HG03571 (cell line): ENCODE measurements around the gene S100A13.
"Not testable (repeated sequence)": the region's sequence is repeated elsewhere in the genome, so short reads cannot be mapped to it uniquely, and the experiment has no call there.

Experiments used
- ATAC-seq: cut with Tn5 transposase; IDR thresholded peaks from one replicate; pipeline ENCODE4 v1.9.1; 2021; ENCODE audit not compliant: unreplicated experiment

S100A13 gene

GRCh38 chr1:153626904-153627714, at the start of gene S100A13:
TSS of gene S100A13 (minus strand) at chr1:153627505. CDS start at chr1:153626472, 1,033 bp downstream.
- ATAC-seq, result no peak

DNA sequence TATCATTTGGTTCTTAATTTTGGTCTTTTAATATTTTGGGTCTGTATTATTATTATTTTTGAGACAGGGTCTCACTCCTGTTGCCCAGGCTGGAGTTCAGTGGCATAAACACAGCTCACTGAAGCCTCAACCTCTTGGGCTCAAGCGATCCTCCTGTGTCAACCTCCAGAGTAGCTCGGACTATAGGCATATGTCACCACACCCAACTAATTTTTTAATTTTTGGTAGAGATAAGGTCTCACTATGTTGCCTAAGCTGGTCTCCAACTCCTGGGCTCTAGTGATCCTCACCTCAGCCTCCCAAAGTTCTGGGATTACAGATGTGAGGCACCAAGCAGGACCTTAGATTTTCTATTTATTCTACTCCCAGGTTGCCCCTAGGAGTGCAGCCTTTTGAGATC, 46.2 kb upstream of the S100A13 start:
- no peak for ATAC-seq

DNA sequence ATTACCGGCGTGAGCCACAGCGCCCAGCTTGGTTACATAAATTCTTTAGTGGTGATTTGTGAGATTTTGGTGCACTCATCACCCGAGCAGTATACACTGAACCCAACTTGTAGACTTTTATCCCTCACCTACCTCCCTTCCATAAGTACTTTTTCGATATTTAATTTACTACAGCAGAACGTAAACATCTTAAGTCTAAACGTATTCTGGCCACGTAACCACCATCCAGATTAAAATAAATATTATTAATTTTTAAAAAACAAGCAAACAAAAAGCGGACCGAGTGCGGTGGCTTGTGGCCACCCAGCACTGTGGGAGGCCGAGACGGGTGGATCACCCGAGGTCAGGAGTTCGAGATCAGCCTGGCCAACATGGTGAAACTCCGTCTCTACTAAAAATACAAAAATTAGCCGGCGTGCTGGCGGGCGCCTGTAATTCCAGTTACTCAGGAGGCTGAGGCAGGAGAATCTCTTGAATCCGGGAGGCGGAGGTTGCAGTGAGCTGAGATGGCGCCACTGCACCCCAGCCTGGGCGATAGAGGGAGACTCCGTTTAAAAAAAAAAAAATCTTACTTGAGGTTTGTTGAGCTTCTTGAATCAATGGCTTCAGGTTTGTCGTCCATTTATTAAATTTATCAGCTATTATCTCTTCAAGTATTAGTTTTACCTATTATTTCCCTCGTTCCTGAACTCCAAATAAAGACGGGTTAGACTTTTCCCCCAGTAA, 44.5 kb upstream of the S100A13 start:
- ATAC-seq, result peak; percentile 15

DNA sequence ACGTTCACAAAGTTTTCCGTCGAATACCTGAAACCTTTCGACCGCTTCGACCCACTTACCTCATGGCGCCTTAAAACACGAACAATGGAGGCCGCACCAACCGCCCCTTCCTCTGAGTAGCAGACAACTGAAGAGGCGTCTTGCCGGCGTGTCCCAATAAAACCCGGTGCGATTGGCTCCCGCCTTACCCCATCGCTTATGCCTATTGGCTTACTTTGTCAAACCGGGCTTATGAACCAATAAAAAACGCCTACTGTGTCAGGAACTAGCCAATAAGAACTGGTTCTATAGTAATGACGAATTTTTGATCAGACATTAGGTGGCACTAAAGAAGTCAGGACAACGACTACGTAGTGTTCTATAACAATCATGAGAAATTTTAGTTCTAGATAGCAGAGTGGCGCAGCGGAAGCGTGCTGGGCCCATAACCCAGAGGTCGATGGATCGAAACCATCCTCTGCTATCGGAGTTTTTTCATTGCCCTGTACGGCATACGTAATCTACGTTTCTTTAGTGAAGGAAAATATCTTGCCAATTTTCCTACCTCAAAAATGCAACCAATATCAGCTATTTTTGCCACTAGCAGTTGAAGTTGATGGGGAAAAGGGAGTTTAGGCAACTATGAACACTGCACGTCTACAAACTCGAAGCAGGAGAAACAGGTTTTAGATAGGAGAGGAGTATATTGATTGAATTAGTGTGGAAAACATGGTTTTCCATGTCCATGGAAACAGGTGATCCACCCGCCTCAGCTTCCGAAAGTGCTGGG, 43.7 kb upstream of the S100A13 start, which contains the start of gene ILF2:
TSS of gene ILF2 (minus strand) at position 135 of the 769 bp plus-strand sequence. CDS start at position 64, 71 bp downstream.
- peak; percentile 89 for ATAC-seq

- peak; percentile 18 for ATAC-seq
Measured at GRCh38 chr1:153670257-153670858, 43.1 kb upstream of the S100A13 start.

DNA sequence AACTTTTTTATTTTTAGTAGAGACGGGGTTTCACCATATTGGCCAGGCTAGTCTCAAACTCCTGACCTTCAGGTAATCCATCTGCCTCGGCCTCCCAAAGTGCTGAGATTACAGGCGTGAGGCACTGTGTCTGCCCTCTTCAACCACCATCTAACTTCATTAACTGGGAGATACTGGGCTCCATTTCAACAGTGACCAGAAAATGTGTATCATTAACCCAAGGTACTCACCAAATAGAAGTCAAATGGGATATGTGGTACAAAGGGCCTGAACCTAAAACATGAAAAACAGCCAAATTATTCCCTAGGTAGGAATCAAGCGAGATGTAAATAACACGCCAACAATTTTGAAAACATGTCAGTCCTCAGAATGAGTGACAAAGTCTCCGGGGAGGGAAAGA, 42.3 kb upstream of the S100A13 start:
- ATAC-seq, result no peak

- not testable (repeated sequence) for ATAC-seq
Measured at GRCh38 chr1:153668672-153669071, 41.4 kb upstream of the S100A13 start.

- no peak for ATAC-seq
Measured at GRCh38 chr1:153667439-153667838, 40.1 kb upstream of the S100A13 start.

GRCh38 chr1:153663211-153663610, 35.9 kb upstream of the S100A13 start:
- no peak for ATAC-seq

DNA sequence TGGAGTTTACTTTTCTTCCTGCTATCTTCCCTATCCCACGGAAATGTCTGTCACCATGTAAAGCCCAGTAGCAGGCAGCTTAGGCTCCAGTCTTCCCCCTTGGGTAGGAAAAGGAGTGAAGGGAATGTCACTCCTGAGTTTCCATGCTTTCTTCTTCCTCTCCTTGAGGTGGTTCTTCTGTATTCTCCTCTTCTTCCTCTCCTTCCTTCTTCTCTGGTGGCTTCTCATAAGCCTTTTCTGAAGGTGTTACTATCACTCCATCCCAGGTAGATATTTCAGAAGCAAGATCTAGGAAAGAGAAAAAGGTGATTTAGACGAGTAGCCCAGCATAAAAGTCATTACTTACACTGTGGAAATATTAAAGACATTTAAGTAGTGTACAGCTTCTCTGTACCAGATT, 35.0 kb upstream of the S100A13 start:
- no peak for ATAC-seq

DNA sequence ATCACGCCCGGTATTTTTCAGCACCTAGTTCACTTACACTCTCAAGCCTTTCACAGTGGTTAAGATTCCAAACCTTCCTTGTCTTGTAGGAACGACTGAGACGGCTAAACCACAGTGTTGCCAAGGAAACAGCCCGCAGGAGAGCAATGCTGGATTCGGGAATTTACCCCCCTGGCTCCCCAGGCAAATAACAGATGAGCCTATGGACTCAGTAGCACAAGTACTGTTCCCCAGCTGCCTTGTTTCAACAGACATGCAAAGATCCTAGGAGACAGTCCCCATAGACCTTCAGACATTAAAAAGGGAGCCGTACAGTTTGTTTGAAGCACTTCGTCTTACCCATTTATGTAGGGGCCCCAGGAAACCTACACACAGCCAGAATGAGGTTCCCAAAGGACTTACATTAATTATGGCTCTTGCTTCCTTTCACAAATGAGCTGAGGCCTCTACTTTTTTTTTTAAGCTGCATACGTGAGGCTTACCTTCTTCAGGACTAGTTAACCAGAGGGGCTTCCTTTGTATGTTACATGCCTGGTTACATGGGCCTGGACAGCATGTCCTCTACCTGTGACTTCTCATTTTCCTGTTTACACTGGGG, 33.9 kb upstream of the S100A13 start:
- ATAC-seq, result no peak

- no peak for ATAC-seq
Measured at GRCh38 chr1:153659656-153660055, 32.4 kb upstream of the S100A13 start.

DNA sequence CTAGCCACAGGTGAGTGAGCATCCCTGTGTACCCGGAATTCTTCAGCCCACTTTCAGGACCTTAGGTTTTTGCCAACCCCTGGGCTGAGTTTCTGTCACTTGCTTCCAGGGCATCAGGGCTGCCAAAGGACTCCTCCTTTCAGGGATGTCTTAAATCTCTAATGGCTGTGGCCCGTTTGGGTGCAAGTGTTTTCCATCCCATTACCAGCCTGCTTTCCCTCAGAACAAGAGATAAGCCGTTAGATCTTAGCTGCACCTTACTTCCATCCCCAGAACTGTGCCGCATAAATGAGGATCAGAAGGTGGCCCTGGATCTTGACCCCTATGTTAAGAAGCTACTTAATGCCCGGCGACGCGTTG, 31.9 kb upstream of the S100A13 start:
- ATAC-seq, result no peak

DNA sequence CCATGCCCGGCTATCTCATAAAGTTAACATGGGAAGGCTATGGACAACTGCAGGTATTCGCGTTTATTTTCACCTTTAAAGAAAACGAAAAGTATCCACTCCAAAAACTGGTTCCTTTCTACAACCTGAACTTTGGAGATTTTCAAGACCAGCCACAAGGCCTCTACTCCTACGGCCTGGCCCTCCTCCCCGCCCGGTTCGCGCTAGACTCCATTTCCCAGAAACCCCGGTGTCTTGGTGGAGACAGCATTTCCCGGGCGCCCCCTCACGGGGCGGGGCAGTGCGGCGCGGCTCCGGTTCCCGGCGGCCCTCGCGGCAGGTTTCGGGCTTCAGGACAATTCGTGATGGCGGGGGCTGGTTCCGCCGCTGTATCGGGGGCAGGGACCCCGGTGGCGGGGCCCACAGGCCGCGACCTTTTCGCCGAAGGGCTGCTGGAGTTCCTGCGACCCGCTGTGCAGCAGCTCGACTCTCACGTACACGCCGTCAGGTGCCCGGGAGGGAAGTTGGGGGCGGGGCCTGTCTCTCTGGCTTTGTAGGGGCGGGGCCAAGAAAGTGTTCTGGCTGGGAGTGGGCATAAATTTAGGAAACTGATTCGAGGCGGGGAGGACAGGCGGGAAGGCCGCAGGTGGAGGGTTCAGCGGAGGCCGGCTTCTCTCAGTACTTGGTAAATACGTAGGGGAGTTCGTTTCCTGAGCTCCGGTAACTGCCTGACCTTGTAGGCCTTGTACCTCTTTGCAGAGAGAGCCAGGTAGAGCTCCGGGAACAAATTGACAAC, 31.3 kb upstream of the S100A13 start, which contains the start of gene SNAPIN:
TSS of gene SNAPIN (plus strand) at position 304 of the 775 bp plus-strand sequence. CDS start at position 345, 41 bp downstream.
- peak; percentile 88 for ATAC-seq

DNA sequence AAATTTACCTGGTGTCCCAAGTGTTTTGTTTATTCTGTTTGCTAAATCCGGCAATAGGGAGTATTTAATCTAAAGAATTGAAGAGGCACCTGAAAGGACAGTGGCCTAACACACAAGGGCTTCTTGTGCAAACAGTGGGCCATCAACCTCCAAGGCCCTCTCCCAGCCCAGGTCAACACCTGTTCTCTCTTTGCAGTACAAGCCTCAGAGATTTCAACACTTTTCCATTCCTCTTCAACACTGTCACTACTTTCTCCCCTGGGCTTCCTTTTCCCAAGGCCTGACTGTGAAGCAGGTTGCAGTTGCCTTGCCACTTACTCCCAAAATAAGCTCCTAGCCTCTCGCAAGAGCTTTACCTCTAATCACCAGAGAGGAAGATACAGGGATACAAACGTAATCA, 28.0 kb upstream of the S100A13 start:
- no peak for ATAC-seq

- ATAC-seq, result no peak
Measured at GRCh38 chr1:153652805-153653500, 25.6 kb upstream of the S100A13 start.

- no peak for ATAC-seq
Measured at GRCh38 chr1:153651771-153652170, 24.5 kb upstream of the S100A13 start.

DNA sequence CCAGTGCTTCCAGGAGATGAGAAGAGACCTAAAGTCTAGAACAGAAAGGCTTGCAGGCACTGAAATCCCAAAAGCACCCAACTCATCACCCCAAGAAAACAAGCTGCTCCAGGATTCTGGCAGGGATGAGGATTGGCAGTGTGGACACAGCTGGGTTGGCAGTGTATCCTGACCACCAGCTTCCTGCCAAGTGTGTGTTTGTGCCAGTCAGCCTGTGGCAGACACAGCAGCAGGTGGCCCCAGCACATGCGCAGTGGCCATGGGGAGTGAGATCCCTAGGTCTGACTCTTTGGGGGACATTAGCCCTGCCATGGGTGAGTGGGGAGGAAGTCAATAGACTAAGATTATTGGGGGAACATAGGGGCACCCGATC, 22.5 kb upstream of the S100A13 start:
- ATAC-seq, result no peak

DNA sequence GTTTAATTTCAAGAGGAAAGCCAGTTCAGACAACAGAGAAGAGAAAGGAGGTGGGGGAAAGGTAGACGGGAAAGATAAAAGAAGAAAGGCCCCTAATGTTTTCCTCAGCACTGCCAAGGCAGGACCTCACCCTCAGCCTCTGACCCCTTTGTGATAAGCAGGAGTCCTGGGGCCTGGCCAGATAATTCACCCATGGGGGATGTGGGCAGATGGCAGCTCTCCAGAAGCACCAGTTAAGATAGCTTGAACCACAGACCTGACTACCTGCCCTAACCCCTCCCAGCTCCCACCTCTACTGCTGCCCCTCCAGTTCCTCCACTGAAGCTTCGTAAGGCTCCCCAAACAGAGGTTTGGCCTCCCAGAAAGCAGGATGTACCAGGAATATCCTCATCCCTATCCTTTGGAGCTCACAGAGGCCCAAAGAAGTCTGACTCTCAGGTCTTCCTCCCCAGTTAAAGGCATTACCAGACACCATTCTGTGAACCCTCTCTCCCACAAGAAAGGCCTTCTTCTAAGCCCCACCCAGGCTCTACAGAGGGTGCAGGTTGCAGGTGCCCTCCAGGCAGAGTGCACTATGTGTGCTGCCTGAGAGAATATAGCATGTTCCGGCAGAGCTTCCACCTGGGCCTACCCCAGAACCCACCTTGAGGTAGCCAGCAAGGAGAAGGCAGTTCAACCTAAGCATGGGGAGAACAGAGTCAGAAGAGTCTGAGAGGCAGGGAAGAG, 22.0 kb upstream of the S100A13 start:
- ATAC-seq, result no peak
